ENCODE data around the gene GAL3ST1. TPM values are rescaled to one million over a fixed set of nuclear protein-coding genes. Genes with fewer than 3 reads are reported as not detected.

GAL3ST1 gene
- total RNA-seq, 2 experiments from 2014 or later, result not detected

DNA sequence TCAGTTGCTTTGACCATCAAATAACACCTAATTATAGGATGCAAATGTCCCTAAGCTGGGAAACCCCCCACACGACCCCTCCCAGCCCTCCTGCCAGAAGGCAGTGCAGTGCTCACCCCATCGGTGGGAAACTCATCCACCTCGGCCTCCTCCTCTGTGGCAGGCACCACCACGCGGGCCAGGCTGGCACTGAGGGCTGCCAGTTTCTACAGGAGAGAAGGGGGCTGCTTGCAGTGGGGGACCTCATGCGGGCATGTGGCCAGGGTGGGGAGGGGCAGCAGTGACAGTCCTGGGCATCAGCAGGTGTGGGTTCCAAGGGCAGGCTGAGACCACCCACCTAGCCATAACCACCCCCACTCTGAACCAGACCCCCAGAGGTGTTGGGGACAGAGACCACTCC, 6.4 kb upstream of the GAL3ST1 start:
- CTCF ChIA-PET, result no interaction called here
- H3K4me1 Mint-ChIP-seq (ENCODE audit: low read depth), result peaks cover 5% of the 10 kb centered on the region
- ATAC-seq, result no peak
- H3K36me3 Mint-ChIP-seq (ENCODE audit: low read depth), result peaks cover 59% of the 10 kb centered on the region
- H3K27me3 Mint-ChIP-seq, result no peaks in the 10 kb centered on the region
- H3K27ac Mint-ChIP-seq, result no peak overlapping the region
- no peaks in the 10 kb centered on the region for H3K9me3 Mint-ChIP-seq
- TF ChIP-seq, protein P1, sequence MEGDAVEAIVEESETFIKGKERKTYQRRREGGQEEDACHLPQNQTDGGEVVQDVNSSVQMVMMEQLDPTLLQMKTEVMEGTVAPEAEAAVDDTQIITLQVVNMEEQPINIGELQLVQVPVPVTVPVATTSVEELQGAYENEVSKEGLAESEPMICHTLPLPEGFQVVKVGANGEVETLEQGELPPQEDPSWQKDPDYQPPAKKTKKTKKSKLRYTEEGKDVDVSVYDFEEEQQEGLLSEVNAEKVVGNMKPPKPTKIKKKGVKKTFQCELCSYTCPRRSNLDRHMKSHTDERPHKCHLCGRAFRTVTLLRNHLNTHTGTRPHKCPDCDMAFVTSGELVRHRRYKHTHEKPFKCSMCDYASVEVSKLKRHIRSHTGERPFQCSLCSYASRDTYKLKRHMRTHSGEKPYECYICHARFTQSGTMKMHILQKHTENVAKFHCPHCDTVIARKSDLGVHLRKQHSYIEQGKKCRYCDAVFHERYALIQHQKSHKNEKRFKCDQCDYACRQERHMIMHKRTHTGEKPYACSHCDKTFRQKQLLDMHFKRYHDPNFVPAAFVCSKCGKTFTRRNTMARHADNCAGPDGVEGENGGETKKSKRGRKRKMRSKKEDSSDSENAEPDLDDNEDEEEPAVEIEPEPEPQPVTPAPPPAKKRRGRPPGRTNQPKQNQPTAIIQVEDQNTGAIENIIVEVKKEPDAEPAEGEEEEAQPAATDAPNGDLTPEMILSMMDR (IDR thresholded peaks at IDR 0.05), result no peak
- no peak for DNase-seq
- intact Hi-C loops (cut with micrococcal nuclease), result no loop called here
- no peak overlapping the region for H3K4me3 Mint-ChIP-seq
- POLR2A ChIA-PET, result interaction anchor here (0.6 to 2.0 kb wide), 3 partner anchors 8 to 14 kb away, joined by 3 to 6 read pairs (median 3); no protein-coding TSS in a partner anchor

DNA sequence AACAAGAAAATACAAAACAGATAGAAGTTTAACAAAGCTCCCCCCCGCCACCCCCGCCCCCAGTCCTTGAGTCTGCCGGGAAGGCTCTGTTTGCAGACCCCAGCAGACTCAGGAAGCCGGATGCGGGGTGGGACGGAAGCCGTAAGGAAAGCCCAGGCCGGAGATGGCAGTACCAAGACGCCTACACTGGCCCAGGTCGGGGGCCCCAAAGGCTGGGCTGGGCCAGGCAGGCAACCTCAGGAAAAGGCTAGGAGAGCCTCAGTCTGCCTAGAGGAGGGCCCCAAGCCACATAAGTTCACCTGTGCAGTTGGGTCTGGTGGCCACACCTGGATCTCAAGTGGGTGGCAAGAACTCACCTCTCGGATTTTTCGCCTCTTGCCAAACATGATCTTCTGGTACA, 4.0 kb upstream of the GAL3ST1 start:
- H3K4me1 Mint-ChIP-seq (ENCODE audit: low read depth), result peaks cover 6% of the 10 kb centered on the region
- DNase-seq, result no peak
- no peak for ATAC-seq
- H3K27ac Mint-ChIP-seq, result no peak overlapping the region
- ChIA-PET POLR2A (no interaction called here), CTCF (no interaction called here)
- H3K9me3 Mint-ChIP-seq, result no peaks in the 10 kb centered on the region
- intact Hi-C loops (cut with micrococcal nuclease), result no loop called here
- H3K4me3 Mint-ChIP-seq, result no peak overlapping the region
- peaks cover 52% of the 10 kb centered on the region for H3K36me3 Mint-ChIP-seq (ENCODE audit: low read depth)
- TF ChIP-seq, protein P1 (IDR thresholded peaks at IDR 0.05), result no peak
- no peaks in the 10 kb centered on the region for H3K27me3 Mint-ChIP-seq

- no peak overlapping the region for H3K4me3 Mint-ChIP-seq
- DNase-seq (no peak), ATAC-seq (no peak)
- no peaks in the 10 kb centered on the region for H3K9me3 Mint-ChIP-seq
- no peaks in the 10 kb centered on the region for H3K27me3 Mint-ChIP-seq
- CTCF ChIA-PET, result no interaction called here
- TF ChIP-seq, protein P1 (IDR thresholded peaks at IDR 0.05), result no peak
- intact Hi-C loops (cut with micrococcal nuclease), result no loop called here
- peaks cover 6% of the 10 kb centered on the region for H3K4me1 Mint-ChIP-seq (ENCODE audit: low read depth)
- POLR2A ChIA-PET, result interaction anchor here (0.9 kb wide), 1 partner anchor 12 kb away, joined by 3 read pairs; no protein-coding TSS in a partner anchor
- peaks cover 40% of the 10 kb centered on the region for H3K36me3 Mint-ChIP-seq (ENCODE audit: low read depth)
- no peak overlapping the region for H3K27ac Mint-ChIP-seq
Measured at GRCh38 chr22:30575859-30576258, 1.4 kb upstream of the GAL3ST1 start.

- intact Hi-C loops (cut with micrococcal nuclease), result no loop called here
- ChIA-PET POLR2A (interaction anchor here (0.9 kb wide), 1 partner anchor 12 kb away, joined by 3 read pairs; no protein-coding TSS in a partner anchor), CTCF (no interaction called here)
- Mint-ChIP-seq H3K36me3 (ENCODE audit: low read depth) (peaks cover 36% of the 10 kb centered on the region), H3K4me1 (ENCODE audit: low read depth) (peaks cover 6% of the 10 kb centered on the region), H3K27ac (no peak overlapping the region), H3K9me3 (no peaks in the 10 kb centered on the region), H3K27me3 (no peaks in the 10 kb centered on the region), H3K4me3 (no peak overlapping the region)
- ATAC-seq, result peak; percentile 40
- DNase-seq, result no peak
- TF ChIP-seq, protein P1 (IDR thresholded peaks at IDR 0.05), result no peak
Measured at GRCh38 chr22:30574997-30575671, 669 bp upstream of the GAL3ST1 start.

GRCh38 chr22:30573594-30574094, 821 bp downstream of the GAL3ST1 start:
- Mint-ChIP-seq H3K4me3 (no peak overlapping the region), H3K27ac (no peak overlapping the region), H3K9me3 (no peaks in the 10 kb centered on the region), H3K27me3 (no peaks in the 10 kb centered on the region), H3K4me1 (ENCODE audit: low read depth) (peaks cover 6% of the 10 kb centered on the region), H3K36me3 (ENCODE audit: low read depth) (peaks cover 23% of the 10 kb centered on the region)
- intact Hi-C loops (cut with micrococcal nuclease), result no loop called here
- DNase-seq (no peak), ATAC-seq (no peak)
- ChIA-PET CTCF (no interaction called here), POLR2A (interaction anchor here (0.6 kb wide), 1 partner anchor 16 kb away, joined by 3 read pairs; no protein-coding TSS in a partner anchor)
- TF ChIP-seq, protein P1 (IDR thresholded peaks at IDR 0.05), result no peak

Data from activated CD8-positive, alpha-beta T cell treated with anti-CD3 and anti-CD28 coated beads for 36 hours (primary cell).